Measurements from ENCODE around the gene INPP5A.

GRCh38 chr10:132652446-132652845 lies 114.9 kb downstream of the INPP5A start:
- no peak for TF ChIP-seq ZNF274 (IDR thresholded peaks at IDR 0.05; ENCODE audit: low read depth, low read length)
- no peak for TF ChIP-seq SUZ12 (IDR thresholded peaks at IDR 0.05; ENCODE audit: extremely low read depth, insufficient read depth, insufficient read length)
